Lower lobe of right lung (tissue), 2 donors: Measurements from ENCODE around the gene NECTIN4. TPM values are rescaled to one million over a fixed set of nuclear protein-coding genes. Genes with fewer than 3 reads are reported as not detected.
"Not testable (repeated sequence)": the region's sequence is repeated elsewhere in the genome, so short reads cannot be mapped to it uniquely, and the experiment has no call there.

Experiments used
- ATAC-seq, 2 donors: fragments of 200-7000 bp; cut with Tn5 transposase; one replicate each; pipeline ENCODE4 v1.9.1; 2020 to 2022; ENCODE audit warnings: mild to moderate bottlenecking in 2 of 2, moderate library complexity in 2 of 2
- DNase-seq: peaks from one replicate; pipeline ENCODE4 v3.0.0-alpha.2; 2020
- H3K27ac ChIP-seq: fragments of 200-600 bp; one replicate; pipeline ENCODE4 v1.8.0; 2022
- H3K27me3 ChIP-seq: fragments of 200-600 bp; one replicate; pipeline ENCODE4 v1.8.0; 2022; ENCODE audit warnings: low read depth
- H3K36me3 ChIP-seq: fragments of 200-600 bp; one replicate; pipeline ENCODE4 v1.8.0; 2022; ENCODE audit warnings: mild to moderate bottlenecking
- H3K4me1 ChIP-seq: fragments of 200-600 bp; one replicate; pipeline ENCODE4 v1.8.0; 2022
- H3K4me3 ChIP-seq: fragments of 200-600 bp; one replicate; pipeline ENCODE4 v1.8.0; 2022; ENCODE audit warnings: mild to moderate bottlenecking
- H3K9me3 ChIP-seq: fragments of 200-600 bp; one replicate; pipeline ENCODE4 v1.8.0; 2022
- intact Hi-C: fragments of 100-400 bp; cut with DNase I; formaldehyde crosslinking; loops from one replicate; pipeline ENCODE4 v1.11.0; 2022
- total RNA-seq: library from RNA; stranded (reverse); fragmentation: NEBNext Ultra II Directional; extraction: Animal tissue kit (Norgen Biotek cat#: 25700); gene quantifications from one replicate; pipeline ENCODE4 v1.2.1, GENCODE V29; 2021
- TF ChIP-seq, protein P1 (sequence below): fragments of 200-600 bp; IDR thresholded peaks from one replicate; pipeline ENCODE4 v1.8.0; 2022; ENCODE audit warnings: antibody characterized with exemption, mild to moderate bottlenecking
- donor health status: DM: no; HTN: yes; CAD: no; lungs with severe emphysema.

Gene NECTIN4
- total RNA-seq, 1 donor from 2014 or later: 6.2 TPM

DNA sequence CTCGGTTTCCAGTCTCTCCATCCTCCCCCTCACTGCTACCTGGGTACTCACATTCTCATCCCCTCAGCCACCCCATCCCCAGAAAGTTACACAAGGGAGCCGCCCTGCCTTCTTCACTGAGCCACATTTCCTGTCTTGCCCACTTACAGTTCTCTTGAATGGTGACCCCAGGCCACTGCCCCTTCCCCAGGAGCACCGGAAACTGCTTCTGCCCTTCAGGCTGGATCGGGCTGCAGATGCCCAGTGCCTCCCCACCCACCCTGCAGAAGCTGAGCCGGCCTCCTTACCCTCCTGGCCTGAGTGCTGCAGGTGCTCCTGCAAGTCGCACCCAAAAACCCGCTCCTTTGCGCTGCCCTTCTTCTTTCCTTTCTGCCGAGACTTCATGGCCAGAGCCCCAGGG, 20.1 kb downstream of the NECTIN4 start:
- Histone ChIP-seq H3K4me1 (peaks cover 17% of the 10 kb centered on the region), H3K27ac (peak overlapping the region; percentile 90), H3K4me3 (peak overlapping the region; percentile 59), H3K36me3 (no peaks in the 10 kb centered on the region), H3K27me3 (no peaks in the 10 kb centered on the region), H3K9me3 (no peaks in the 10 kb centered on the region)
- intact Hi-C loops: no loop called here
- DNase-seq: no peak
- peak in 1 of 2 donors; percentile 1 for ATAC-seq
- TF ChIP-seq, protein P1, sequence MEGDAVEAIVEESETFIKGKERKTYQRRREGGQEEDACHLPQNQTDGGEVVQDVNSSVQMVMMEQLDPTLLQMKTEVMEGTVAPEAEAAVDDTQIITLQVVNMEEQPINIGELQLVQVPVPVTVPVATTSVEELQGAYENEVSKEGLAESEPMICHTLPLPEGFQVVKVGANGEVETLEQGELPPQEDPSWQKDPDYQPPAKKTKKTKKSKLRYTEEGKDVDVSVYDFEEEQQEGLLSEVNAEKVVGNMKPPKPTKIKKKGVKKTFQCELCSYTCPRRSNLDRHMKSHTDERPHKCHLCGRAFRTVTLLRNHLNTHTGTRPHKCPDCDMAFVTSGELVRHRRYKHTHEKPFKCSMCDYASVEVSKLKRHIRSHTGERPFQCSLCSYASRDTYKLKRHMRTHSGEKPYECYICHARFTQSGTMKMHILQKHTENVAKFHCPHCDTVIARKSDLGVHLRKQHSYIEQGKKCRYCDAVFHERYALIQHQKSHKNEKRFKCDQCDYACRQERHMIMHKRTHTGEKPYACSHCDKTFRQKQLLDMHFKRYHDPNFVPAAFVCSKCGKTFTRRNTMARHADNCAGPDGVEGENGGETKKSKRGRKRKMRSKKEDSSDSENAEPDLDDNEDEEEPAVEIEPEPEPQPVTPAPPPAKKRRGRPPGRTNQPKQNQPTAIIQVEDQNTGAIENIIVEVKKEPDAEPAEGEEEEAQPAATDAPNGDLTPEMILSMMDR: no peak

DNA sequence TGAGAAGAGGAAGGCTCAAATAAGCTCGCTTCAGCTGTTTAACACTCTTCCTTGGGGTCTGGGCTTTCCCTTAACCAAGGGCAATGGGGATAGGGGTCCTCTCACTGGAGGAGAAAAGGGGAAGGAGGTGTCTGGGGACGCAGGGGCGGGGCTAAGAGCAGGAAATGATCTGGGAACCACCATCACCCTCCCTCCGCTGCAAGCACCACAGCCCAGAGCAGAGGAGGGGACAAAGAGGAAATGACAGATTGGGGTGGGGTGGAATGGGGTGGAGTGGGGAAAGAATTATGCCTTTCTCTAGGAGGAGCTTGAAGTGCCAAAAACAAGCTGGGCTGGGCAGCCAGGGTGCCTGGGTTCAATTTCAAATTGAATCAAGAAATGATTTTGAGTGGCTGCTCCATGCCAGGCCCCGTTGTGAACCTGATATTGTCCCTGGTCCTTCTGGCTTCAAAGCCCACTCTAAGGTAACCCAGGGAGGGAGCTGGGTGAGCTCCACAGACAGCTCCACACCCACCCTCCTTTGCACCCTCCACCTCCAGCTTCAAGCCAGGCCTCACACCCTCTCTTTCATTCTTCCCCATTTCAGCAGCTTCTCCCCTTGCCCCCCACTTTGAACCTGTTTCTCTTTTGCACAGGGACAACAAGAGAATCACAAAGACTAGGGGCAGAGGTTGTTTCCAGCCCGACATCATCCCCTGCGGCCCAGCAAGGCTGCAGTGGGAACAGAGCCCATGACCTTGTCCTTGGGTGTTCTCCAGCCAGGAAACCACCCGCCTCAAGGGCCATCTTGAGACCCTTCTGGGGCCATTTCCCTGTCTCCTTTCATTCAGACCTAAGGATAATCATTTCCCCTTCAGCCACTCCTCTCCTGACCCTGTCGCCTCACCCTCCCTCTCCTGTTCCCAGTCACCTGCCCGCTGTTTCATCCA, 20.8 kb downstream of the NECTIN4 start:
- no peaks in the 10 kb centered on the region for H3K36me3 ChIP-seq
- peak overlapping the region; percentile 90 for H3K27ac ChIP-seq
- H3K4me1 ChIP-seq: peaks cover 17% of the 10 kb centered on the region
- peak; percentile 88 for DNase-seq
- intact Hi-C loops: no loop called here
- ATAC-seq: peak; percentile 82 to 88
- no peaks in the 10 kb centered on the region for H3K9me3 ChIP-seq
- no peaks in the 10 kb centered on the region for H3K27me3 ChIP-seq
- TF ChIP-seq, protein P1: no peak
- H3K4me3 ChIP-seq: peak overlapping the region; percentile 59

GRCh38 chr1:161066694-161067093, 22.7 kb downstream of the NECTIN4 start:
- no peak for ATAC-seq

DNA sequence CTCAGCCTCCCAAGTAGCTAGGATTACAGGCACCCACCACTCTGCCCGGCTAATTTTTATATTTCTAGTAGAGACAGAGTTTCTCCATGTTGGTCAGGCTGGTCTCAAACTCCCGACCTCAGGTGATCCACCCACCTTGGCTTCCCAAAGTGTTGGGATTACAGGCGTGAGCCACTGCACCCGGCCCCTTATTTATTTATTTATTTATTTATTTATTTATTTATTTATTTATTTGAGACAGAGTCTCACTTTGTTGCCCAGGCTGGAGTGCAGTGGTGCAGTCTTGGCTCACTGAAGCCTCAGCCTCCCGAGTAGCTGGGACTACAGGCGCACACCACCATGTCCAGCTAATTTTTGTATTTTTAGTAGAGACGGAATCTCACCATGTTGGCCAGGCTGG, 23.7 kb downstream of the NECTIN4 start:
- H3K4me1 ChIP-seq: peaks cover 17% of the 10 kb centered on the region
- H3K27ac ChIP-seq, intact Hi-C loops, DNase-seq, ATAC-seq, H3K9me3 ChIP-seq, H3K36me3 ChIP-seq, H3K27me3 ChIP-seq, H3K4me3 ChIP-seq: not testable (repeated sequence)

More at GRCh38 chr1:161066694-161067093, 22.7 kb downstream of the NECTIN4 start:
- no peaks in the 10 kb centered on the region for H3K27me3 ChIP-seq
- H3K9me3 ChIP-seq: no peaks in the 10 kb centered on the region
- no peaks in the 10 kb centered on the region for H3K36me3 ChIP-seq
- DNase-seq: no peak
- intact Hi-C loops: no loop called here
- TF ChIP-seq, protein P1: no peak
- no peak overlapping the region for H3K4me3 ChIP-seq
- H3K27ac ChIP-seq: no peak overlapping the region
- peaks cover 17% of the 10 kb centered on the region for H3K4me1 ChIP-seq

GRCh38 chr1:161063936-161064335, 25.4 kb downstream of the NECTIN4 start:
- DNase-seq, H3K4me3 ChIP-seq, ATAC-seq, H3K27me3 ChIP-seq, H3K36me3 ChIP-seq, H3K9me3 ChIP-seq, H3K27ac ChIP-seq, intact Hi-C loops: not testable (repeated sequence)
- H3K4me1 ChIP-seq: peaks cover 17% of the 10 kb centered on the region

DNA sequence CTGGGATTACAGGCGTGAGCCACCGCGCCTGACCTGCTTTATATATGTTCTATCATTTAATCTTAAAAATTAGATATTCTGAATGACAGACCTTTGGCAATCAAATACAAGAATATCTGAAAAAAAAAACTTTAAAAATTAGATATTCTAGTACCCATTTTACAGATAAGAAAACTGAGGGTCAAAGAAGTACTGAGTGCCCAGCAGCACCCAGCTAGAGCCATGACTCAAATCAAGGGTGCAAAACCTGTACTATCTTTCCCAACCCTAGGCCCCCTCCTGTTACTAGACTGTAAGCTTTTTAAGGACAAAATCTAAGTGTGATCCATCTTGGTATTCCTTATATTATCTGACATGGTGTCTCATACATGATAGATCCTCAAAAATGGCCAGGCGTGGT, 27.9 kb downstream of the NECTIN4 start:
- TF ChIP-seq, protein P1: no peak
- Histone ChIP-seq H3K4me1 (peaks cover 5% of the 10 kb centered on the region), H3K9me3 (no peaks in the 10 kb centered on the region), H3K27ac (no peak overlapping the region), H3K36me3 (peaks cover 15% of the 10 kb centered on the region), H3K27me3 (no peaks in the 10 kb centered on the region), H3K4me3 (no peak overlapping the region)
- DNase-seq (no peak), ATAC-seq (no peak)
- intact Hi-C loops: no loop called here
